Upper lobe of left lung (tissue), 6 donors: ENCODE data around the gene SEC16B. TPM values are rescaled to one million over a fixed set of nuclear protein-coding genes. Genes with fewer than 3 reads are reported as not detected.

Source experiments
- ATAC-seq, 2 donors: fragments of 200-7000 bp; cut with Tn5 transposase; one replicate each; pipeline ENCODE4 v1.9.1; 2022; ENCODE audit warnings: mild to moderate bottlenecking in 2 of 2, moderate library complexity in 2 of 2; ENCODE audit not compliant: low FRiP score in 2 of 2
- DNase-seq, 2 donors: peaks; one replicate each; pipeline ENCODE4 v3.0.0-alpha.2; 2019 to 2020
- H3K27ac ChIP-seq, 4 donors: fragments of 200-600 bp; sonication (generic); one replicate each; pipeline ENCODE4 v1.5.1; 2016 to 2019
- H3K27me3 ChIP-seq, 4 donors: fragments of 200-600 bp; sonication (generic); one replicate each; pipeline ENCODE4 v1.5.1; 2017 to 2019
- H3K36me3 ChIP-seq, 4 donors: fragments of 200-600 bp; sonication (generic); one replicate each; pipeline ENCODE4 v1.5.1; 2016 to 2019
- H3K4me1 ChIP-seq, 4 donors: fragments of 200-600 bp; sonication (generic); one replicate each; pipeline ENCODE4 v1.5.1; 2018 to 2019
- H3K4me3 ChIP-seq, 4 donors: fragments of 200-600 bp; sonication (generic); one replicate each; pipeline ENCODE4 v1.5.1; 2017 to 2019; ENCODE audit warnings: mild to moderate bottlenecking in 2 of 4, moderate library complexity in 1 of 4
- H3K9me3 ChIP-seq, 4 donors: fragments of 200-600 bp; sonication (generic); one replicate each; pipeline ENCODE4 v1.5.1; 2018 to 2019
- CTCF ChIP-seq, 6 experiments: fragments of 450-650 bp in 4 of 6; fragments of 200-600 bp in 2 of 6; sonication (generic) in 2 of 6; IDR thresholded peaks; one replicate each; pipeline ENCODE4 v1.5.1; 2016 to 2019; ENCODE audit warnings: antibody characterized with exemption in 6 of 6
- EP300 ChIP-seq, 4 donors: sonication (generic); formaldehyde crosslinking; IDR thresholded peaks; one replicate each; pipeline ENCODE4 v1.5.1; 2017; ENCODE audit warnings: antibody characterized with exemption in 4 of 4, control low read depth in 2 of 4
- POLR2A ChIP-seq, 4 donors: fragments of 450-650 bp; IDR thresholded peaks; one replicate each; pipeline ENCODE4 v1.5.1; 2016 to 2017; ENCODE audit warnings: antibody characterized with exemption in 4 of 4, mild to moderate bottlenecking in 2 of 4
- POLR2AphosphoS5 ChIP-seq, 2 donors: sonication (generic); formaldehyde crosslinking; IDR thresholded peaks; one replicate each; pipeline ENCODE4 v1.5.1; 2017; ENCODE audit warnings: antibody characterized with exemption in 2 of 2
- WGBS, 2 donors: methylation state at CpG; one replicate each; pipeline ENCODE4 v1.1.5; 2017 to 2018; 5-methylcytosine and 5-hydroxymethylcytosine counted together
- small RNA-seq, 4 donors: library from RNA; depleted of rRNA; stranded (forward); fragments of <200 nt; gene quantifications; one replicate each; pipeline ENCODE3, GENCODE V24; 2016
- total RNA-seq, 6 donors: library from RNA; depleted of rRNA in 4 of 6; stranded (reverse); fragments of >200 nt in 4 of 6; gene quantifications; one replicate each; pipeline versions ENCODE4 v1.1.0 to v1.2.1, GENCODE V29; 2016 to 2021
- donor health status: DM: no; HTN: no; CAD: no; lungs with moderate emphysema.
- donor health status: DM: no; HTN: yes; CAD: no; lungs with severe emphysema.

Gene SEC16B
- total RNA-seq, 6 donors from 2014 or later: 1.3 to 26.2 (median 3.1) TPM

- no peaks in the 10 kb centered on the region for H3K27me3 ChIP-seq
- DNase-seq: no peak
- H3K4me1 ChIP-seq: no peaks in the 10 kb centered on the region
- no peak for ATAC-seq
- no peaks in the 10 kb centered on the region for H3K9me3 ChIP-seq
- WGBS, 2 donors: 65 to 77% methylated on average over 11 of the region's 11 CpGs
- no peak overlapping the region for H3K27ac ChIP-seq
- no peaks in the 10 kb centered on the region for H3K36me3 ChIP-seq
- TF ChIP-seq POLR2AphosphoS5 (IDR thresholded peaks at IDR 0.05) (no peak), EP300 (IDR thresholded peaks at IDR 0.05) (no peak), POLR2A (IDR thresholded peaks at IDR 0.05) (no peak), CTCF (IDR thresholded peaks at IDR 0.05) (no peak)
- H3K4me3 ChIP-seq: no peak overlapping the region
Observed at GRCh38 chr1:177897998-177898654, 71.7 kb downstream of the SEC16B start.

GRCh38 chr1:177897281-177897997, 72.4 kb downstream of the SEC16B start:
- H3K4me3 ChIP-seq: no peak overlapping the region
- WGBS, 2 donors: 76 to 84% methylated on average over 7 to 10 of the region's 10 CpGs
- no peaks in the 10 kb centered on the region for H3K4me1 ChIP-seq
- H3K27me3 ChIP-seq: no peaks in the 10 kb centered on the region
- no peak overlapping the region for H3K27ac ChIP-seq
- DNase-seq: no peak
- ATAC-seq: no peak
- H3K36me3 ChIP-seq: no peaks in the 10 kb centered on the region
- H3K9me3 ChIP-seq: peaks cover 0 to 1% (median 0%) of the 10 kb centered on the region in 4 donors
- TF ChIP-seq CTCF (IDR thresholded peaks at IDR 0.05) (no peak), POLR2AphosphoS5 (IDR thresholded peaks at IDR 0.05) (no peak), POLR2A (IDR thresholded peaks at IDR 0.05) (no peak), EP300 (IDR thresholded peaks at IDR 0.05) (no peak)

Small RNAs within 50 kb of the gene (small RNA-seq; reads per million reads assigned to genes)
- 0 reads per million in 4 donors for gene AL359075.1

Other genes starting within 250 kb of the SEC16B start
- gene RASAL2, start 124.0 kb upstream of the SEC16B start, total RNA-seq: 10 to 100 TPM; 24.7 to 59.0 (median 41.6) TPM